Measurements from ENCODE around the gene DNMT1.
"Not testable (repeated sequence)": the region's sequence is repeated elsewhere in the genome, so short reads cannot be mapped to it uniquely, and the experiment has no call there.

DNMT1 gene

DNA sequence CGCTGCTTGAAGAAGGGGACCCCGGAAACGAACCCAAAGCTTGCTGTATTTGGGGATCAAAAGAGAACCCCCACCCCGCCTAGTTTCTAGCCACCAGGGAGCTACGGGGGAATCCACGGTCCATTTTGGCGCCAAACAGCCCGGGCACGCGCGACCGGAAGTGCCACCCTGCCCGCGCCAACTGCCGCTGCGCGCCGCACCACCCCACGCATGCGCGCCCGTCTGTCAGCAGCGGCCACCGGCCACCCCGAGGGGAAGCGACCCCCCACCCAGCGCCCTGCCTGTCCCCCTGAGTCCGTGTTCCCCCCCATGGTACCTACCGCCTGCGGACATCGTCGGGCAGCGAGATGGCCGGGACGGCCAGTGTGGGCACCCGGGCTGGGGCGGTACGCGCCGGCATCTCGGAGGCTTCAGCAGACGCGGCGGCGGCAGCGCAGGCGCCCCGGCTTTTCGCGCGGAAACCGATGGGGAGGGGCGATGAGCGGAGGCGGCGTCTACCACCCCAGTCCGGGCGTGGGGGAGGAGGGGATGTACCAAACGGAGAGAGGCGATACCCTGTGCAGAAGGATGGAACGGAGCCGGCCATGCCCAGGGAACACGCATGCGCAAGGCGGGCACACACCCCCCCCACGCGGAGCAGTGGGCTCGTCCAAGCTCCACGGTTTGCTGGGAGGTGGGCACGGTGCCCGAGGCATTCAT lies at the start of gene DNMT1:
Gene DNMT1 (minus strand): TSS at position 454 of the 699 bp plus-strand sequence. CDS start 54 bp downstream, at position 400.
- DNase-seq: peak; percentile 99
- peak; percentile 96 for ATAC-seq

GRCh38 chr19:10243606-10244005 lies 48.9 kb upstream of the DNMT1 start:
- ATAC-seq (no peak), DNase-seq (no peak)

- ATAC-seq, DNase-seq: not testable (repeated sequence)
These were observed 47.2 kb upstream of the DNMT1 start for GRCh38 chr19:10241826-10242449.

GRCh38 chr19:10238172-10238783 lies 43.5 kb upstream of the DNMT1 start:
- ATAC-seq: no peak
- DNase-seq: no peak

DNA sequence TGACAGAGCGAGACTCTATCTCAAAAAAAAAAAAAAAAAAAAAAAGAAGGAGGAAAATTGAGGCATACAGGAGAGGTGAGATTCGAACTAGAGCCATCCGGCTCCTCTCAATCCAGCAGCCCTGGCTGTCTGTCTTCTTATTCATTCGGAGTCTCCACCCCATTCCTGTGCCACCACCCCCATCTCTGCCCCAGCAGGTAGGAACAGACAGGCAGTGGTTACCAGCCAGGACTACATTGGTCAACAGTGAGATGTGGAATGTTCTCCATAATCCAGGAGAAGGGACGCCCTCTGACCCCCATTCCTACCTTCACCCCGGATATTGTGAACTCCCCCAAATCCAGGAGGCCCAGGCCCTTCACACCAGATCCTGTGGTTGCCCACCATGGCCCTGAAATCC lies 42.9 kb upstream of the DNMT1 start:
- DNase-seq: no peak
- no peak for ATAC-seq

DNA sequence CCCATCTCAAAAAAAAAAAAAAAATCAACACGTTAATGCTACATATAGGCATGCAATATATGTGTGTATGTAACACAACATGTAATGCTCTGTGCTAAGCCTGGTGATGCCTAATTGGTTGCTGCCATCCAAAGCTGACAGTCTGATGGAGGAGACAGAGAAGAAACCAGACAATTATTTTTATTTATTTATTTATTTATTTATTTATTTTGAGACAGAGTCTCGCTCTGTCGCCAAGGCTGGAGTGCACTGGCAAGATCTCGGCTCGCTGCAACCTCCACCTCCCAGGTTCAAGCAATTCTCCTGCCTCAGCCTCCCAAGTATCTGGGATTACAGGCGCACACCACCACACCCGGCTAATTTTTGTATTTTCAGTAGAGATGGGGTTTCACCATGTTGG lies 40.7 kb upstream of the DNMT1 start:
- DNase-seq, ATAC-seq: not testable (repeated sequence)

- ATAC-seq: no peak
- no peak for DNase-seq
These were observed 40.2 kb upstream of the DNMT1 start for GRCh38 chr19:10235003-10235402.

- ATAC-seq (no peak), DNase-seq (no peak)
These were observed 39.2 kb upstream of the DNMT1 start for GRCh38 chr19:10233946-10234345.

GRCh38 chr19:10231612-10232228 lies 37.0 kb upstream of the DNMT1 start:
- ATAC-seq: no peak

DNA sequence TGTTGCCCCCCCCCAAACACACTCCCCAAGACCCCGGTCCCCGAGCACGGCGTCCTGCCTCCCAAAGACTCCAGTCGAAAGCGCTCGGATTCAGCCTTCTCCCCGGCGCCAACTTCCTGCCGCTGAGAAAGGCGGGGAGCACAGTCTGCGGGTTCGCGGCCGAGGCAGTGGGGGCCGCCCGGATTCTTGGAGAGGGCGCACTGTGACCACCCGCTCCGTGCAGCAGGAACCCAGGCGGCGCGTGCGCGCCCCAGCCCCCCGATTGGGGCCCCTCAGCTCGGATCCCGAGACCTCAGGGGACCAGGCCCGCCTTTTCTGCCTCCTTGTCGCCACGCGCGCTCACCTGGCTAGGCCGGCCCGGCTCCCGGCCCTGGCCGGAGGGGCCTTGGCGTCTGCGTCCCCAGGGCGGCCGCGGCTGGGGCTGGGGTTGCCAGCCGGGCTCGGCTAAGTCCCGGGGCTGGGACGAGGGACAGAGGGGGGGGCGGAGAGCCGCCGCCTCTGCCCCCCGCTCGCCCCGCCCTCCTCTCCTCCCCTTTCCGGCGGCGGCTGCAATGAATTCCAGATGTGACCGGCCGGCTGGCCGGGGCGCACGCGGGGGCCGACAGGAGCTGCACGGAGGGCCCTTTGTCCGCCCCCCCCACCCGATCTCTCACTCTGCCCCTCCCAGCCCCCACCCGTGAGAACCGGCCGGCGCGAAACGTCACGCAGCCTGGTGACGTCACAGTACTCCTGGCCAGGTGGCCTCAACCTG lies 36.3 kb upstream of the DNMT1 start, which contains the start of gene S1PR2:
Gene S1PR2 (minus strand): TSS at position 471 of the 751 bp plus-strand sequence. CDS start 6,426 bp downstream, outside the sequence.
- peak; percentile 81 for DNase-seq
- peak; percentile 38 for ATAC-seq

More at GRCh38 chr19:10231612-10232228, 37.0 kb upstream of the DNMT1 start:
- DNase-seq: no peak

- ATAC-seq: peak; percentile 37
- peak; percentile 62 for DNase-seq
These were observed 35.6 kb upstream of the DNMT1 start for GRCh38 chr19:10230173-10230860.

DNA sequence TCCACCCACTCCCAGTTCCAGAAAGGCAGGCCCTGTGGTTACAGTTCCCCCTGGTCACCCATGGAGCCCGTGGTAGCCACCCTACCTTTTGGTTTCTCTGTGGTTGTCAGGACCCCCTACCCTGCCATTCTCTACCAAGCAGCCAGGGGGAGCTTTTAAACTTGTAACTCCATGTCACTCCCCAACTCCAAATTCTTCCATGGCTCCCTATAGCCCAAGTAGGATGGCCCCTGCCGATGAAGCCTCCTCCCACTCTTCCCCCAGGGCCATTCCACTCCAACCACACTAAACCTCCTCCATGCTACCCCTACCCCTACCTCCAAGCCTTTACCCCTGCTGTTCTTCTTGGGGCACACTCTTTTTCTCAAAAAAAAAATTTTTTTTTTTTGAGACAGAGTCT lies 34.2 kb upstream of the DNMT1 start:
- ATAC-seq: no peak
- peak; percentile 41 for DNase-seq

DNA sequence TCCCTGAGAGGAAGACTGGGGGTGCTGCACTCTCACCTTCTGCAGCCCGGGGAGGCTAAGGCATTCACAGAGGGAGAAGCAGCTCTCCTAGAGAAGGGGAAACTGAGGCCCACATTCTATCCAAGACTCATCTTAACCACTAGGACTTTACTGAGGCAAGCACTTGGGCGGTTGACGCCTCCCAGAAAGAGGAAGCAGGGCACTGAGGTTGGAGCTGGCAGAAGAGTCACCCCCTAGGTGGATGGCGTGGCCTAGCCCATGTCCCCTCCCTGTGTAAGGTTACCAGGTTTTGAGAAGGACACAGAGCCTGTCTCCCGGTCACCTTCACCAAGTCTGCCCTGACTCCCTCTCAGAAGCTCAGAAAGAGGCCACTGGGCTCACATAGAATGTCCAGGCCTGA lies 33.6 kb upstream of the DNMT1 start:
- no peak for ATAC-seq
- DNase-seq: no peak

- no peak for ATAC-seq
- DNase-seq: no peak
These were observed 32.5 kb upstream of the DNMT1 start for GRCh38 chr19:10227026-10227971.

GRCh38 chr19:10226376-10227025 lies 31.7 kb upstream of the DNMT1 start:
- ATAC-seq (no peak), DNase-seq (no peak)

DNA sequence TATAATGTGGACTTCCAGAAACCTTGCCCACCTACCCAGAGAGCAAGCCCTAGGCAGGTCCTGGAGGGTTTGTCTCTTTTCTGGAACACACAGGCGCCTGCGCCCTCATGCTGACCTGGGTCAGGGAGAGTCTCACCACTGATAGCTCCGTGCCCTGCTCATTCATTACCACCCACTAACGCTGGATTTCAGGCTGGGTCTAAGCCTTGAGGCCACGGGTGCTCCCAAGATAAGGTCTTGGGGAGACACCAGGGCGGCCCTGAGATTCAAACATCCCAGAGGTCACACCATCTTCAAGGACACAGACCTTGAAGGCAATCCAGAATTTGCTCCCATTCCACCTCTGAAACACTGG lies 31.2 kb upstream of the DNMT1 start:
- DNase-seq: no peak
- ATAC-seq: no peak

GRCh38 chr19:10224337-10224736 lies 29.6 kb upstream of the DNMT1 start:
- ATAC-seq (no peak), DNase-seq (no peak)

DNA sequence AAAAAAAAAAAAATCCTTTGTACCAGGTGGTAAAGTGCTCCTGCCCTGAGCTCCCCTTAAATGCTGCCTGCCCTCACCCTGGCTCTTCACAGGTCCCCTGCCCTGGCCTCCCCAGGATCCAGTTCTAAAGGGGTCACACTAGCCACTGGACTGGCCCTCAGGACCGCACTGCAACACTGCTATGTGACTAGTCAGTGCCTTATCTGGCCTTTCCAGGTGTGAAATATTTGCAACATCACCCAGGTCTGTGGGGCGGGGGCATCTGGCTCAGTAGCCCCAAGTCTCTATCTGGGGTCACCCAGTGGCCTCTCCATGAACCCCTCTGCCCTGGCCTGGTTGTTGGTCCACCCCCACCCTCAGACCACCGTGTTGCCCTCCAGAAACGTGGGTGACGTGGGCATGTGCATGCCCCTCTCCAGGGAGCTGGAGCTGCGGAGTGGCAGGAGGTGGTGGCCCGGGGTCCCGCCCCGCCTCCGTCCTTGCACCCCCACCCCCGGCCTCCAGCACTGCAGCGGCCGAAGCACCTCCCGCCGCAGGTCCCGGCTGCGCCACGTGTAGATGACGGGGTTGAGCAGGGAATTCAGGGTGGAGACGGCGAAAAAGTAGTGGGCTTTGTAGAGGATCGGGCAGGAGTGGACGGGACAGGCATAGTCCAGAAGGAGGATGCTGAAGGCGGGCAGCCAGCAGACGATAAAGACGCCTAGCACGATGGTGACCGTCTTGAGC lies 28.9 kb upstream of the DNMT1 start:
- DNase-seq: no peak
- ATAC-seq: no peak
